Panc1 (cell line): Measurements from ENCODE around the gene ERC2.

Source experiments
- CTCF ChIP-seq: fragments of 450-650 bp; IDR thresholded peaks from 2 replicates; pipeline ENCODE4 v1.5.1; 2017; ENCODE audit warnings: mild to moderate bottlenecking
- POLR2AphosphoS5 ChIP-seq: IDR thresholded peaks from 2 replicates; pipeline ENCODE4 v1.6.1; 2012; ENCODE audit warnings: mild to moderate bottlenecking, low read depth, low read length, moderate library complexity
- REST ChIP-seq, 2 experiments: IDR thresholded peaks; 2 replicates each; pipeline ENCODE4 v1.6.1; 2011 to 2012; ENCODE audit warnings: low read depth in 2 of 2, control low read depth in 1 of 2, low read length in 1 of 2, mild to moderate bottlenecking in 1 of 2, moderate library complexity in 1 of 2; ENCODE audit not compliant: insufficient read depth in 1 of 2

- TF ChIP-seq CTCF (no peak), POLR2AphosphoS5 (no peak), REST (IDR thresholded peaks at IDR 0.05; ENCODE audit: insufficient read depth in 1 of 2, low read depth in 2 of 2, low read length in 1 of 2) (no peak)
Observed at GRCh38 chr3:56051052-56051451, 417.2 kb downstream of the ERC2 start.
